Measurements from ENCODE around the gene RHCE.
"Not testable (repeated sequence)": the region's sequence is repeated elsewhere in the genome, so short reads cannot be mapped to it uniquely, and the experiment has no call there.

The RHCE gene

GRCh38 chr1:25414157-25414556, 6.5 kb downstream of the RHCE start:
- not testable (repeated sequence) for H3K56ac ChIP-seq (ENCODE audit: low read length); H2BK120ac ChIP-seq (ENCODE audit: low read depth, low read length); H3K4me3 ChIP-seq (ENCODE audit: low read length); H3K18ac ChIP-seq (ENCODE audit: low read length); H4K5ac ChIP-seq (ENCODE audit: low read length); H2BK5ac ChIP-seq (ENCODE audit: low read length); H3K23ac ChIP-seq (ENCODE audit: low read length); H3K4me1 ChIP-seq (ENCODE audit: control insufficient read depth, low read depth, low read length); H3K27ac ChIP-seq (ENCODE audit: low read depth, low read length); H2AK5ac ChIP-seq (ENCODE audit: low read length); H3K9ac ChIP-seq (ENCODE audit: low read length); DNase-seq; H3K36me3 ChIP-seq (ENCODE audit: control insufficient read depth, insufficient read depth, low read length); H2BK15ac ChIP-seq (replicated peaks; ENCODE audit: low read depth); H3K27me3 ChIP-seq (ENCODE audit: insufficient read depth, low read length, poor library complexity); H3K79me1 ChIP-seq (ENCODE audit: low read length); H3K4me2 ChIP-seq (ENCODE audit: low read length); H3K4ac ChIP-seq (ENCODE audit: low read depth, low read length); H4K8ac ChIP-seq (ENCODE audit: low read depth, low read length); H3K79me2 ChIP-seq (ENCODE audit: control insufficient read depth, insufficient read depth, low read length)
- no CpG with 5 or more reads among the region's 6 CpGs for WGBS (ENCODE audit: extremely low coverage, insufficient coverage, low lambda C conversion rate)

DNA sequence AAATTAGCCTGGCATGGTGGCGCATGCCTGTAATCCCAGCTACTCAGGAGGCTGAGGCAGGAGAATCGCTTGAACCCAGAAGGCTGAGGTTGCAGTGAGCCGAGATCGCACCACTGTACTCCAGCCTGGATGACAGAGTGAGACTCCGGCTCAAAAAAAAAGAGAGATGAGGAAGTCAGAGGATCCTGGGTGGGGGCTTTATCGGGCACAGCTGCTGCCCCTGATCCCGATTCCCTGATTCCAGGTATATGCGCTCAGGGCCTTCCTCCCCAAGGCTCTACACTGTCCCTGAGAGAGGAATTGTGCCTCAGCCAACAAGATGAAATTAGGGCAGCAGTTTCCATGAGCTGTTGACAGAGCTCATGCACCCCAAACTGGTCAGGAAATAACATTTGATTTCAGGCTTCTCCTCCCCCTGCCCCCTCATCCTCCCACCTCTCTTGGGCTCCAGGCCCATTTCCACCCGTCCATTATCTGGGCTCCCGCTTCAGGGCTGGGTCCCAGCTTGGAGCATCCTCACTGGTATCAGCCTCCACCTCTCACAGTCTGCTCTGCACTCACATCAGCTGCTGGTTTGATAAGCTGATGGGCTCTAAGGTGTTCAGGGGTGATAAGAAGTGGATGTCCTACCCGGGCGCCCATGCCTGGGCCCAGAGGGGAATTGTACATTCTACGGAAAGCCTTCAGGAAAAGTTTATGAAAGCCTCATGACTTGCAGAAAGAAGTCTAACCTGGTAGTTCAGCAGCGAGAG, 7.6 kb downstream of the RHCE start:
- not testable (repeated sequence) for H3K79me1 ChIP-seq (ENCODE audit: low read length); H3K4me2 ChIP-seq (ENCODE audit: low read length); H4K8ac ChIP-seq (ENCODE audit: low read depth, low read length); H3K79me2 ChIP-seq (ENCODE audit: control insufficient read depth, insufficient read depth, low read length); H3K4me1 ChIP-seq (ENCODE audit: control insufficient read depth, low read depth, low read length); H3K18ac ChIP-seq (ENCODE audit: low read length); DNase-seq; H2BK15ac ChIP-seq (replicated peaks; ENCODE audit: low read depth); H3K27me3 ChIP-seq (ENCODE audit: insufficient read depth, low read length, poor library complexity); H3K4ac ChIP-seq (ENCODE audit: low read depth, low read length); H3K27ac ChIP-seq (ENCODE audit: low read depth, low read length); H2AK5ac ChIP-seq (ENCODE audit: low read length); H3K23ac ChIP-seq (ENCODE audit: low read length); H4K5ac ChIP-seq (ENCODE audit: low read length); H2BK120ac ChIP-seq (ENCODE audit: low read depth, low read length); H3K36me3 ChIP-seq (ENCODE audit: control insufficient read depth, insufficient read depth, low read length); H3K4me3 ChIP-seq (ENCODE audit: low read length); H2BK5ac ChIP-seq (ENCODE audit: low read length); H3K56ac ChIP-seq (ENCODE audit: low read length); H3K9ac ChIP-seq (ENCODE audit: low read length)
- WGBS (ENCODE audit: extremely low coverage, insufficient coverage, low lambda C conversion rate): no CpG with 5 or more reads among the region's 14 CpGs

GRCh38 chr1:25409641-25410427, 10.8 kb downstream of the RHCE start:
- no CpG with 5 or more reads among the region's 10 CpGs for WGBS (ENCODE audit: extremely low coverage, insufficient coverage, low lambda C conversion rate)
- H3K4ac ChIP-seq (ENCODE audit: low read depth, low read length); H4K5ac ChIP-seq (ENCODE audit: low read length); H3K18ac ChIP-seq (ENCODE audit: low read length); H3K4me3 ChIP-seq (ENCODE audit: low read length); H3K36me3 ChIP-seq (ENCODE audit: control insufficient read depth, insufficient read depth, low read length); H3K23ac ChIP-seq (ENCODE audit: low read length); H3K9ac ChIP-seq (ENCODE audit: low read length); H3K4me2 ChIP-seq (ENCODE audit: low read length); H4K8ac ChIP-seq (ENCODE audit: low read depth, low read length); H2BK5ac ChIP-seq (ENCODE audit: low read length); H2BK120ac ChIP-seq (ENCODE audit: low read depth, low read length); H2AK5ac ChIP-seq (ENCODE audit: low read length); H2BK15ac ChIP-seq (replicated peaks; ENCODE audit: low read depth); H3K79me1 ChIP-seq (ENCODE audit: low read length); DNase-seq; H3K27ac ChIP-seq (ENCODE audit: low read depth, low read length); H3K4me1 ChIP-seq (ENCODE audit: control insufficient read depth, low read depth, low read length); H3K79me2 ChIP-seq (ENCODE audit: control insufficient read depth, insufficient read depth, low read length); H3K27me3 ChIP-seq (ENCODE audit: insufficient read depth, low read length, poor library complexity); H3K56ac ChIP-seq (ENCODE audit: low read length): not testable (repeated sequence)

DNA sequence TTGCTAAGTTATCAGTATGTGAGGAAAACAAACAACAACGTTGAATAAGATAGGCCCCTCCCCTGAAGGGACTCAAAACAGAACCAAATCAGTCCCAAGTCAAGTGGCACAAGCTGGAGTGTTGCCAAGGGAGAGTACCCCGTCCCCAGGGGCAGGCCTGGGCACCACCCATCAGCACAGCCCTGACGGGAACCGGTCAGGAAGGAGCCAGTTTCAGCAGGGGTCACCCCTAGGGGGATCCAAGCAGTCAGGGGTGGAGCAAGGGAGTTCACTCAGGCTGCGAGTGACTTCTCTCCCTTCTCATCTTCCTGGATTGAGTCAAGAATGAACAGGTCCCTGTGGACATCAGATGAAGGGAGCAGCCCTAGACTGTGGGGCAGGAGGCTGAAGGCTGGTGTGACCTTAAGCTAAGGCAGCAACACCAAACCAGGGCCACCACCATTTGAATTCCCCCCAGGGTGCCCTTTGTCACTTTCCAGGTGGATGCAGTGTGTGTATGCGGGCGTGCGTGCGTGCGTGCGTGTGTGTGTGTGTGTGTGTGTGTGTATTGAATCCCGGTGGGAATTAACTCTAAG, 14.8 kb downstream of the RHCE start:
- H3K56ac ChIP-seq (ENCODE audit: low read length); H2BK5ac ChIP-seq (ENCODE audit: low read length); H3K18ac ChIP-seq (ENCODE audit: low read length); H3K27ac ChIP-seq (ENCODE audit: low read depth, low read length); H4K5ac ChIP-seq (ENCODE audit: low read length); H2BK15ac ChIP-seq (replicated peaks; ENCODE audit: low read depth); H3K36me3 ChIP-seq (ENCODE audit: control insufficient read depth, insufficient read depth, low read length); H3K27me3 ChIP-seq (ENCODE audit: insufficient read depth, low read length, poor library complexity); H4K8ac ChIP-seq (ENCODE audit: low read depth, low read length); H3K79me1 ChIP-seq (ENCODE audit: low read length); H2BK120ac ChIP-seq (ENCODE audit: low read depth, low read length); H3K4me3 ChIP-seq (ENCODE audit: low read length); H3K4me1 ChIP-seq (ENCODE audit: control insufficient read depth, low read depth, low read length); H2AK5ac ChIP-seq (ENCODE audit: low read length); H3K4ac ChIP-seq (ENCODE audit: low read depth, low read length); H3K9ac ChIP-seq (ENCODE audit: low read length); H3K79me2 ChIP-seq (ENCODE audit: control insufficient read depth, insufficient read depth, low read length); H3K23ac ChIP-seq (ENCODE audit: low read length); H3K4me2 ChIP-seq (ENCODE audit: low read length); DNase-seq: not testable (repeated sequence)
- no CpG with 5 or more reads among the region's 12 CpGs for WGBS (ENCODE audit: extremely low coverage, insufficient coverage, low lambda C conversion rate)

- not testable (repeated sequence) for H3K79me2 ChIP-seq (ENCODE audit: control insufficient read depth, insufficient read depth, low read length); H3K4me2 ChIP-seq (ENCODE audit: low read length); H3K23ac ChIP-seq (ENCODE audit: low read length); H2BK15ac ChIP-seq (replicated peaks; ENCODE audit: low read depth); H3K9ac ChIP-seq (ENCODE audit: low read length); H4K8ac ChIP-seq (ENCODE audit: low read depth, low read length); H3K4me3 ChIP-seq (ENCODE audit: low read length); H3K4me1 ChIP-seq (ENCODE audit: control insufficient read depth, low read depth, low read length); H3K36me3 ChIP-seq (ENCODE audit: control insufficient read depth, insufficient read depth, low read length); H3K18ac ChIP-seq (ENCODE audit: low read length); H4K5ac ChIP-seq (ENCODE audit: low read length); H2AK5ac ChIP-seq (ENCODE audit: low read length); H3K27ac ChIP-seq (ENCODE audit: low read depth, low read length); H3K79me1 ChIP-seq (ENCODE audit: low read length); DNase-seq; H2BK5ac ChIP-seq (ENCODE audit: low read length); H3K27me3 ChIP-seq (ENCODE audit: insufficient read depth, low read length, poor library complexity); H3K4ac ChIP-seq (ENCODE audit: low read depth, low read length); H3K56ac ChIP-seq (ENCODE audit: low read length); H2BK120ac ChIP-seq (ENCODE audit: low read depth, low read length)
- no CpG with 5 or more reads among the region's 8 CpGs for WGBS (ENCODE audit: extremely low coverage, insufficient coverage, low lambda C conversion rate)
Observed at GRCh38 chr1:25402947-25403803, 17.4 kb downstream of the RHCE start.

Data from mesendoderm (in vitro differentiated cells).